ENCODE results near the gene SLC25A31.

Gene SLC25A31

GRCh38 chr4:127730142-127730913 is at the start of gene SLC25A31:
Gene SLC25A31, plus strand, starts transcription at chr4:127730400. Its CDS starts 146 bp downstream, at chr4:127730546.
- no peak for DNase-seq

GRCh38 chr4:127685292-127685691 is 44.9 kb upstream of the SLC25A31 start:
- DNase-seq, result no peak

DNA sequence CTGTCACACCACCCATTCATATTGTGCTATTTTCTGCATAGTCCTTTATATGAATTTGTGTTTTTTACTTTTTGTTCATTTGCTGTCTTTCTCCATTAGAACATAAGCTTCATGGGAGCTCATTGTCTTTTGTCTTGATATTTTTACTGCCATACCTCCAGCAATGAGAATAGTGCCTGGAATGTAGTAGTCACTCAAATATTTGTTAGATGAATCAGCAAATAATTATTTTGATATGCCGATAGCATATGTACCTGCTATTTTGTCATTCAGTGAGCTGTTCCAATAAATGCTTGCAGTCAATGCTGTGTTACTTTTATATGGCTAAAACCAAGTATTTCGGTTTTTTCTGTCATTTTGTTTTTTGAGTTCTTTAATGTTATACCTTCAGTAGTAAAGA is 43.5 kb upstream of the SLC25A31 start:
- DNase-seq, result no peak

- DNase-seq, result no peak
These were observed 42.6 kb upstream of the SLC25A31 start for GRCh38 chr4:127687580-127687979.

GRCh38 chr4:127698789-127699200 is 31.4 kb upstream of the SLC25A31 start:
- DNase-seq, result no peak

DNA sequence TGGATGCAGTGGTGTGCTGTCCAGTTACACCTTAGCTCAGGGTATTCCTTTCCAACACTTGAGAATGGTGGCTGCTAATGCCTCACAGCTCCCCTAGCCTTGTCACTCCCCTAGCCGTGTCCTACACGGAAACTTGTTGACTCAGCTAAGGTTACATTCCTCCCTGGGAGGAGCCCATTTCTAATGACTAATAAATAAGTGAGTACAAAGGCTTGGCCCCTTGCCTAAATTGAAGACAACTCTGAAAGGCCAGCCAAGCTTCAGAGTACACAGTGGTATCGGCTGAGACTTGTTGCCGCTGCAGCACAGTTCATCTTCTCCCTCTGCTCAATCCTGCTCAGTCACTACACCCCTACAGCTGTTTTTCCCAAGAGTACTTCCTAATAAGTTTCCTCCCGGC is 21.2 kb upstream of the SLC25A31 start:
- no peak for DNase-seq

DNA sequence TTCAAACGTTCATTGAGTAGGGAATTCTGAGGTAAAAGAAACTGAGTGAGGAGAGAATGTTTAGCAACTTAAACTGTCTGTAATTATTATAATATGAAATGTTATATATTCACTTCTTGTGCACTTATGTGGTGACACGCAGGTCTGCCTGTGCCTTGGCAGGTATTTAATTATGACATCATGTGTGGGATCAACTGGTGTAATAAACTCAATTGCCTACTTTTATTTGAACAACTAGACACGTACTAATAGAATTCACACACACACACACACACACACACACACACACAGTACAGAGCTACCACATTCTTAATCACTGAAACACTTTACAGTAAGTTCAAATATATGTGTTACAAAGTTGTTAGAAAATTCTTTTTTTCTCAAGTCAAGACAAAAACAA is 20.7 kb upstream of the SLC25A31 start:
- DNase-seq, result no peak

GRCh38 chr4:127731406-127731805 is 1.2 kb downstream of the SLC25A31 start:
- no peak for DNase-seq

DNA sequence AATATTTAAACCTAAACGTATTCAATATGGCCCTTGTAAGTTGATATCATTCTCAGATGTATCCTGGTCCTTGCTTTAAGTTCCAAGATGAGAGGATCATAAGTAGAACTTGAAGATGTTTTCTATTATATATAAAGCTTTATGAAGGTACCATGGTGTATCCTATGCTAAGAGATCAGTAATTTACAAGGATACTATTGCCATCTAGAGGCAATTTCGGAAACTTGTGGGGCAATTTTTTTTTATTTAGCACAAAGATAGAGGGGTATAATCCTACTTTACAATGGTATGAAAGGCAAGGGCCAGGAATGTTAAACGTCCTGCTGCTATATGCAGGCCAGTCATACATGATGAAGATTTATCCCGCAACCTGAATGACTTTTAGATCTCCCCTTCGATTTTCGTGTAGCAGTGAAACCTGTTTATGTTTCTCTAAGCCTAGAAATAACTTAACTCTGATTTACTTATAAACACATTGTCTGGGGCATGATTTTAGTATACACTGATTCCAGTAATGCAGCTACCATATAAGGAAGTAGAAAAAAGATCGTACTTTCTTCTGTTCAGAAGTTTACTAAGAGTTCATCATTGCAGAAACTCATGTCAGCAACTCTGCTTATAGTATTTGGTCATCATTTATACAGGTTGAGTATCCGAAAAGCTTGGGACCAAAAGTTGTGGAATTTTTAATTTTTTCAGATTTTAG is 2.6 kb downstream of the SLC25A31 start:
- no peak for DNase-seq

DNA sequence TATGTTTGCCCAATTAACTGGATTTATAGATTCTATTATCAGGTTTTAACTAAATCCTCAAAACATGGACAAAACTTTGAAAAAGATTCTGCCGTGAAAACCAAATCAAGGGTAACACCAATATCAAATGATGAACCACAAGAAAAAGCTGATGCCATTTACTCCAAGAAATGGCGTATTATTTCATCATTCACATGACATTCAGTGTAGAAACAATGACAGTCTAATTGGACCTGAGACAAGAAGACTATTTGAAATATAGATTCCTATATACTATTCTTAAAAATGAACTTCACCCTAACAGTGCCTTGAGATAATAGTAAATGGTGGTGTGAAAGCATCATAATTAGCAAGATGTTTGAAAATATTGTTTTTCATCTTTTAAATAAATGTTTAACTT is 4.8 kb downstream of the SLC25A31 start:
- no peak for DNase-seq

DNA sequence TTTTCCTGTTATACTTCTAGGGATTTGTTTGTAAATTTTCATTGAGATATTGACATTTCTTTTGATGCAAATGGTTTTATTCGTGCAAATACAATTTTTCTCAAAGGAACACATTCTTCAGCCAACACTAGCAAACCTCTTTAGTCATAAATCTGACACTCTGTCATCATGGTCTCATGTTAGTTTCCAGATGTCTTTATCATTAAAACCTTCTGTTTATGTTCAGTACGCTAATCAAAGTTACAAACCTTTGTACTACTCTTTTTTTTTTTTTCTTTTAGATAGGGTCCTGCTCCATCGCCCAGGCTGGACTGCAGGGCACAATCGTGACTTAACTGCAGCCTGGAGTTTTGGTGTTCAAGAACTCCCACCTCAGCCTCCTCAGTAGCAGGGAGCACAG is 7.1 kb downstream of the SLC25A31 start:
- DNase-seq, result no peak

DNA sequence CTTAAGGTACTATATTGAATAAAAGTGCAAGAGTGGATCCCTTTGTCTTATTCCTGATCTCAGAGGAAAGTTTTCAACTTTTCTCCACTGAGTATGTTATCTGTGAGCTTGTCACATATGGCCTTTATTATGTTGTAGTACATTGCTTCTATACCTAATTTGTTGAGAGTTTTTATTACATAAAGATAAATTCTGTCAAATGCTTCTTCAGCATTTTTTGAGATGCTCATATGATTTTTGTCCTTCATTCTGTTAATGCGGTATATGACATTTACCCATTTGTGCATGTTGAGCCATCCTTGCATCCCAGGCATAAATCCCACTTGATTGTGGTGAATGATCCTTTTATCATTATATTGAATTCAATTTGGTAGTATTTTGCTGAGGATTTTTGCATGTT is 11.0 kb downstream of the SLC25A31 start:
- no peak for DNase-seq

GRCh38 chr4:127747883-127748282 is 17.7 kb downstream of the SLC25A31 start:
- DNase-seq, result no peak

GRCh38 chr4:127748957-127749356 is 18.8 kb downstream of the SLC25A31 start:
- DNase-seq, result no peak

DNA sequence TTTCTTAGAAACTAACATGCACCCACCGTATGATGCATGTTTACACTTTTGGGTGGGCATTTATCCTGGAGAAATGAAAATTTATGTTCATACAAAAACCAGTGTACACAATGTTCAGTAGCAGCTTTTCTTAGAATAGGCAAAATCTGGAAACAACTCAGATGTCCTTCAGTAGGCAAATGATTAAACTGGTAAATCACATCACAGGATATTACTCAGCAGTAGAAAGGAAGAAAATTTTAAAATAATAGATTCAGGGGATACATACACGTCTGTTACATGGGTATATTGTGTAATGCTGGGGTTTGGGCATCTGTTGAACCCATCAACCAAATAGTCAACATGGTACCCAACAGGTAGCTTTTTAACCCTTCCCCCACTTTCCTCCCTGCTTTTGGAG is 26.7 kb downstream of the SLC25A31 start:
- DNase-seq, result no peak

DNA sequence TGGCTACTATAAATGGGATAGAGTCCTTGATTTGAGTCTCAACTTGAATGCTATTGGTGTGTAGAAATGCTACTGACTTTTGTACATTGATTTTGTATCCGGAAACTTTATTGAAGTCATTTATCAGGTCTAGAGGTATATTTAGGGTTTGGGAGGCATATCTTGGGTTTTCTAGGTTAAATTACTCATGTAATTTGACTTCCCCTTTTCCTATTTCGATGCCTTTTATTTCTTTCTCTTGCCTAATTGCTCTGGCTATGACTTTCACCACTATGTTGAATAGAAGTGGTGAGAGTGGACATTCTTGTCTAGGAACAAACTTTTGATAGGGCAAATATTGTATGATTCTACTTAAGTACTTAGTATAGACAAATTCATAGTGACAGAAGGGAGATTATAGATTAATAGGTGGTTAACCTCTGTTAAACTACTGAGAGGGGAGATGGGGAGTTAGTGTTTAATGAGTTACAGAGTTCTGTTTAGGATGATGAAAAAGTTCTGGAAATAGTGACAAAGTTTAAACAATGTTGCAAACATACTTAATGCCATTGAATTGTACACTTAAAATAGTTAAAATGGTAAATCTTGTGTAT is 29.1 kb downstream of the SLC25A31 start:
- no peak for DNase-seq

- no peak for DNase-seq
These were observed 29.7 kb downstream of the SLC25A31 start for GRCh38 chr4:127759893-127760292.

GRCh38 chr4:127771535-127772275 is 41.5 kb downstream of the SLC25A31 start:
- DNase-seq, result no peak

GRCh38 chr4:127772769-127773671 is 42.8 kb downstream of the SLC25A31 start:
- DNase-seq, result no peak

GRCh38 chr4:127775843-127776242 is 45.6 kb downstream of the SLC25A31 start:
- DNase-seq, result no peak

DNA sequence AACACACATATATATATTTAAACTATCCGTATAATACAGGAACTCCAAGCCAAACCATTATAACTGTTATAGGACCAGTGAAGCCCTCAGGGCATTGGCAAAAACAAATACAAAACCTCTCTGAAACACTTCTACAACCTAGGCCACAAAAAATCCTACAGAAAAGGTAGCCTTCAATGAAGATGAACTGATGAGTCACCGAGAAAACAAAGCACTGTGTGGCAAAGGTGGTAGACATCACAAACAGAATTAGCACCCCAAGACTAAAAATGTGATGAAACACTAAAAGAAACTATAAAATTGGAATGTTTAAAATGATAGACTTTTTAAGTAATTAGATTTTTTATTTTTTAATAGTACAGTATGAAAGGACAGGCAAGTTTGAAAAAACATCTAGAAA is 46.4 kb downstream of the SLC25A31 start:
- DNase-seq, result no peak

- DNase-seq, result no peak
These were observed 47.3 kb downstream of the SLC25A31 start for GRCh38 chr4:127777487-127777886.

Measured in left hindlimb (tissue), 1 donor.